HG03066 (cell line): ENCODE results near the gene FILIP1.
"Not testable (repeated sequence)": the region's sequence is repeated elsewhere in the genome, so short reads cannot be mapped to it uniquely, and the experiment has no call there.

Experiments
- ATAC-seq: cut with Tn5 transposase; IDR thresholded peaks from one replicate; pipeline ENCODE4 v1.9.1; 2021; ENCODE audit warnings: low read depth; ENCODE audit not compliant: unreplicated experiment

The FILIP1 gene

DNA sequence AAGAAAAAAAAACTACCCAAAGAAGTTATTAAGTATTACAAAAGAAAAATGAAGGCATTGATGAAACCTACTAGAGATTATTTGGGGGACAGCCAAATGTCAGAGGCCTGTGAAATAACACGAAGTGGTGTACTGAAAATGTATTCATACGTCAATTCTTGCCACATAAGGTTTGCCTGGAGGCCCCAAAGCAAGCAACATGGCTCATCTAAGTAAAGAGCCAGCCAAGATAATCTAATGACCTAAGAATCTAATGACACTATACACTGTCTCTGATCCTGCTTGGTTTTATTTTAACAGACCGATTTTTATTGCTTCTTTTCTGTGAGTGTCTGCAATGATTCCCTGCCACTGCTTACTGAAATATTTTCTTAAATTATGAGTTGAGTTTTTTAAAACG is 34.7 kb downstream of the FILIP1 start:
- no peak for ATAC-seq

- no peak for ATAC-seq
These were observed 42.7 kb downstream of the FILIP1 start for GRCh38 chr6:75450903-75451302.

GRCh38 chr6:75449630-75450206 is 43.9 kb downstream of the FILIP1 start:
- ATAC-seq: no peak

DNA sequence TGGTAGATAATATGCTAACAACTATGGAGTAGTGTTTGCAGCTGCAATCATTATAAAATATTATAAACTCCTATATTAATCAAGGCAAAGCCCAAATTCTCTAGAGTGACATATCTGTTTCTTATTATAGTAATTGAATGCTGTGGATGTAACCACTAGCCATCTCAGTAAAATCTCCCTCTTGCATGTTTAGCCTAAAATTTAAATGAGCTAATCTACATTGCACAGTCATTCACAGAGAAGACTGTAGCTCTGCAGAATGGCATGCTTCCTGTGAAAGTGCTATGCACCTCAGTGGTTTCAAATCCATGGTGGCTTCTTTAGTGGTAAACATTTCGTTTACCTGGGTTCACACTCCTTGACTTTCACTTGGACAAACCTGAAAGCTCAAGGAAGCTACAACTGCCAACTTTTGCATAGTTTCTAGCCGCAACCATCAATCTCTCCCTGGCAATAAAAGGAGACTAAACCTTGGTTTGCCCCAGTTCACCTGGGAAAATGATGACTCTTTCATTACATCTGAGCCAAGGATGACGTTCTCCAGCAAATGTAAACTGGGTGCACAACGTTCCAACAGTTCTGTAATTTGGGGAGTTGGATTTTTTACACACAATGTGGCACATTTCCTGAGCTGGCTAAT is 47.2 kb downstream of the FILIP1 start:
- no peak for ATAC-seq

DNA sequence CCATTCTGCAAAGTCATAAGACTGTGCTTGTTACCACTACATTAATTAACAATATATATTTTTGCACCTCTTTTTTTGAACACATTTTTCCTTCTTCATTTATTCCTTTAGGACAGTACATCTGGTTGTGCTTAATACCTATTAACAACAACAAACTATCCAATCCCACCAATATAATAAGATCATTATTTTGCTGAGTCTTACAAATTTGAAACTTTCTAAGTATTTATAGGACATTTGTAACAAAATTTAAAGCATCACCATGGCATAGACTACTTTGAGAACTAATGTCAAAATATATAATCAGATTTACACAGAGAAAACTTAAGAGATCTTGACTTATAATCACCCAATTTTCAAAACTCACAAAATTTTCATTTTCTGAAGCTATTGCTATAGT is 47.9 kb downstream of the FILIP1 start:
- ATAC-seq: no peak

GRCh38 chr6:75444899-75445298 is 48.7 kb downstream of the FILIP1 start:
- ATAC-seq: no peak

DNA sequence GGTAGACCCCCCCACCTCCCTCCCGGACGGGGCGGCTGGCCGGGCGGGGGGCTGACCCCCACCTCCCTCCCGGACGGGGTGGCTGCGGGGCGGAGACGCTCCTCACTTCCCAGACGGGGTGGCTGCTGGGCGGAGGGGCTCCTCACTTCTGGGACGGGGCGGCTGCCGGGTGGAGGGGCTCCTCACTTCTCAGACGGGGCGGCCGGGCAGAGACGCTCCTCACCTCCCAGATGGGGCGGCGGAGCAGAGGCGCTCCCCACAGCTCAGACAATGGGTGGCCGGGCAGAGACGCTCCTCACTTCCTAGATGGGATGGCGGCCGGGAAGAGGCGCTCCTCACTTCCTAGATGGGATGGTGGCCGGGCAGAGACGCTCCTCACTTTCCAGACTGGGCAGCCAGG is 51.7 kb downstream of the FILIP1 start:
- ATAC-seq: not testable (repeated sequence)

GRCh38 chr6:75441479-75441878 is 52.1 kb downstream of the FILIP1 start:
- not testable (repeated sequence) for ATAC-seq

DNA sequence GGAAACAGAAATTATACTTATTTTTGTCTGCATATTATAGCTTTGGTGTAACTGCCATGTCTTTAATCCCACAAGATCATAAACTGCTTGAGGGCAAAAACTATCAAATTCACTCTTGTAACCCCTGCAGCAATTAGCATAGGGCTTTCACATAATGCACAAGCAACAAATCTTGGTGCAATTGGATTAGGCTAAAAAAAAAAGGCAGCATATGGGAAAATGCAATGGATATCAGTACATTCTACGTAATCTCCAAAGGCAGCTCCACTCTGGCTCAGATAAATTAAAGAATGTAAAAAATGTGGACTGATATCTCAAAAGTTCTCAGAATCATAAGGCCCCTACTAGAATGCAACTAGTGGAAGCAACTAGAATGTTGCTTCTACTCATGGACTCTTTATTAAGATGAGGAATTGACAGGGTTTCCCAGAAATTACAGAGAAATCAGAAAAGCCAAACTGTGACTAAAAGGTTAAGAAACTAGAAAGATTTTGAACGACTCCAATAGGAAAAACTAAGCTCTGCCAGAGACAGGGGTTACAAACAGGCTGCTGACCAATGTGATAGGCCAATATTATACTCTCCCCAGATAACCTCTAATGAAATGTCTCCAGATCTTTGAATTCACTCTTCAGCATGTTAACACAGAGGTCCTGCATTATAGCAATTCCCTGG is 55.0 kb downstream of the FILIP1 start:
- ATAC-seq: no peak

DNA sequence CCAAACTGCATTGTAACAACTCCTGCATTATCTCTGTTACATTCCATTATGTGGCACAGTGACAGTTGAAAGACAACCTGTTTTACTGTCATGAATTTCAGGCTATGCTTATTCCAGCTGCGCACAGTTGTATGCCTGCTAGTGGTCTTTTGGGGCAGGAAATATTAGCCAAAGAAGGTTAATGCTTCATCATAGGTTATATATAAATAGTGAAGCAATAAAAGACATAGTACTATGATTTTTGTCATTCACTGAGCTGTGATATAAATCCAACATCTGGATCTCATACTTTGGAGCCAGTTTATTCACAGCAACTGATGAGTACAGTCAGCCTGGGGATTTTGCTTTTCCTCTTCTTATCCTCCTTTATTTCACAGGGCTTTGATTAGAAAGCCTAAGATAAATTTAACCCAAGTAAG is 55.6 kb downstream of the FILIP1 start:
- ATAC-seq: no peak

DNA sequence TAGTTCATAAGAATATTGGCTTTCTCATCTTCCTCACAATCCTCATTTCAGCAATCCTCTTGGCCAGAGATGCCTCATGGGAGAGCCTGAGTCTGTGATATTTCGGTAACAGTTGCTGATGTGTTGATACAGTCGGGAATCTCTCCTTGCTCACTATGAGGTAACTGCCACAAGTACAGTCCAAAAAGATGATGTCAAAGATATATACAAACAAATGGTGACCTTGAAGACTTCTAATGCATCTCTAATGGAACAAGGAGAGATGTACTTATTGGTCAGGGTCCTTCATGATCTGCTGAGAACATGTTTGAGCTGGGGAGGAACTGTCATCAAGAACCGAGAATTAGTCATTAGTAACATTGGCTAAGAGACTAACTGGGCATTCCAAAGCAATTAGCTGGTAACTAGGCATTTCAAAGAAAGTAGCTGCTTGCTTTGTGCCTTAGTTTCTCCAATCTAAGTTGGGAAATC is 56.1 kb downstream of the FILIP1 start:
- ATAC-seq: no peak

- ATAC-seq: no peak
These were observed 56.7 kb downstream of the FILIP1 start for GRCh38 chr6:75436869-75437268.

DNA sequence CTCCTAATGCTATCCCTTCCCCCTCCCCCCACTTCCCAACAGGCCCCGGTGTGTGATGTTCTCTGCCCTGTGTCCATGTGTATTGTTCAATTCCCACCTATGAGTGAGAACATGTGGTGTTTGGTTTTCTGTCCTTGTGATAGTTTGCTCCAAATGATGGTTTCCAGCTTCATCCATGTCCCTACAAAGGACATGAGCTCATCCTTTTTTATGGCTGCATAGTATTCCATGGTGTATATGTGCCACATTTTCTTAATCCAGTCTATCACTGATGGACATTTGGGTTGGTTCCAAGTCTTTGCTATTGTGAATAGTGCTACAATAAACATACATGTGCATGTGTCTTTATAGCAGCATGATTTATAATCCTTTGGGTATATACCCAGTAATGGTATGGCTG is 60.8 kb downstream of the FILIP1 start:
- not testable (repeated sequence) for ATAC-seq

DNA sequence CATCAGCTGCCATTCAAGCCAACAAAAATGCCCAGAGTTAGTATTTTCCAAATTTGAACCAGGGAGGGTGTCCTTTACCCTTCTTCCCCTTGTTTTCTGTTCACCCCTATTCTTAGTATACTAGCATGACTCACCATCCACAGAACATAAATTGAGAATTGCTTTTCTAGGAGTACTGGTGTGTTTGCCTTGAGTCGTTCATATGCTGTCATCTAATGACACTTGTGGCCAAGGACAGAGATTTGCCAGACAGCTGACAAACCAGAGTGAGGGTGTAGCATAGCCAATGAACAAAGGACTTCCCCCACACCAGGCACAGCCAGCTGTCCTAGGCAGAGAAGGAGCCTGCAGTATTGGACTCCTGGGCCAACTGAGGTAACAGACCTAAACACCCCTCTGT is 62.2 kb downstream of the FILIP1 start:
- ATAC-seq: no peak

GRCh38 chr6:75430631-75431325 is 62.8 kb downstream of the FILIP1 start:
- no peak for ATAC-seq

GRCh38 chr6:75429061-75429703 is 64.4 kb downstream of the FILIP1 start:
- ATAC-seq: no peak

DNA sequence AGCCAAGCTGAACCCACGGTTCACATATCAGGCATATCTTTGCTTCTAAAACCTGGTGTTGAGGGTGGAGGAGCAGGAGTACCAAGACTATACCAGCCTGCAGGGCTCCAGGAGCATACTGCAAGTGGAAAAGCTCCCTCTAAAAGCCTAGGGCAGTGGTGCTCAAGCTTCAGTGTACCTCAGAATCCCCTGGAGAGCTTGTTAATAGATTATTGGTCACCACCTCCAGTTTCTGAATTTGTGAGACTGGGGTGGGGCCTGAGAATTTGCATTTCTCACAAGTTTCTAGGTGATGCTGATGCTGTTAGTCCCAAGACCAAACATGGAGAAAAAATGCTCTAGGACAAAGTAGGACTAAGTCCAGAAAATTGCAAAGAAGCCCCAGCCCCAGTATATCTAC is 65.4 kb downstream of the FILIP1 start:
- no peak for ATAC-seq

GRCh38 chr6:75427329-75427728 is 66.3 kb downstream of the FILIP1 start:
- ATAC-seq: no peak

DNA sequence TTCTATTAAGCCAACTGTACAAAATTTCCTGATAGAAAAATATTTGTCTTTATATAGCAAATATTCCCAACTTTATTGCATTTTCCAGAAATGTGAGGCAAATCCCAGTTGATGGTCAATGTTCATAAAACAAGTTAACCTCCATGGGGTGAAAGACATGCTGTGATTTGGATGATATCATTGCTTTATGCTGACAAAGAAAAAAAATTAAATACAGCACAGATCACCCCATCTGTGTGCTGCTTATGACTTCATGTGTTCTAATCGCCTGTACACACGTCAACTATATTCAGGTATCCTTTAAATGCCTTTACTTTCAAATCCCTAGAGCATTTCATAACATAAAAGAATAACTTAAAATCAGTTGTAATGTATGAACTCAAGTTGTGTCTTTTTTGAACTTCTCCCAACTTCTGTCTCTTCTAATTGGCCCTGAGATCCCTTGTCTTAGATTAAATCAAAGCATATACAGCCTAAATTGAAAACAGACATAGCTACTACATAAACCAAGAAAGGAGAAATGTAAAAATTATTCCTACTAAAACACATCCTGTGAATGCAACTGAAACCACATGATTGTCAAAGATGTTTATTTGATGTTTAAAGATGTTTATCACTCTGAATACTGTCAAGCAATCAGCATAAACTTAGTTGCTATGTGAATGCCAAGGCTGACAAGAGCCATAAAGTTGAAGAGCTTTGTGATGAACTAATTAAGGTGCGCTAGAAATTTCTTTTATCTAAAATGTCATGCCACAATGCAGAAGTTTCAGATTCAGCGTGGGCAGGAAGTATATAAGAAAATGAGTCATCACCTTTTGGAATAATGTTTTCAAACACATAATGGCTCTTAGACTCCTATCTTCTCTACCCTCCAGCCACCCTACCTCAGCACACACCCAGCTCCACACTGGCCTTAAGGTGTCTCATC is 68.7 kb downstream of the FILIP1 start:
- no peak for ATAC-seq

GRCh38 chr6:75423386-75423785 is 70.2 kb downstream of the FILIP1 start:
- ATAC-seq: no peak
